Cardiac muscle cell (in vitro differentiated cells and primary cell): ENCODE results near the gene ANKRD28. TPM values are rescaled to one million over a fixed set of nuclear protein-coding genes. Genes with fewer than 3 reads are reported as not detected.
"Not testable (repeated sequence)": the region's sequence is repeated elsewhere in the genome, so short reads cannot be mapped to it uniquely, and the experiment has no call there.

Experiments
- DNase-seq, 2 donors: peaks; one replicate each; pipeline versions ENCODE4 v3.0.0 to v3.0.0-alpha.2; 2010 to 2017; ENCODE audit warnings: low read depth in 1 of 2, low spot score in 1 of 2
- H3K27ac ChIP-seq: fragments of 200-600 bp; sonication (generic); 2 replicates; pipeline ENCODE4 v1.5.1; 2016
- H3K27me3 ChIP-seq: fragments of 200-600 bp; sonication (generic); 2 replicates; pipeline ENCODE4 v1.6.0; 2016; ENCODE audit warnings: control low read depth
- H3K36me3 ChIP-seq: fragments of 200-600 bp; sonication (generic); 2 replicates; pipeline ENCODE4 v1.5.1; 2016; ENCODE audit warnings: control low read depth
- H3K4me1 ChIP-seq: fragments of 200-600 bp; sonication (generic); 2 replicates; pipeline ENCODE4 v1.8.1; 2017; ENCODE audit warnings: low read depth, mild to moderate bottlenecking, mixed run types
- H3K4me3 ChIP-seq: fragments of 200-600 bp; sonication (generic); 2 replicates; pipeline ENCODE4 v1.5.1; 2016; ENCODE audit warnings: mild to moderate bottlenecking
- H3K9me3 ChIP-seq: fragments of 200-600 bp; sonication (generic); 2 replicates; pipeline ENCODE4 v1.5.1; 2017; ENCODE audit warnings: low read depth, mild to moderate bottlenecking, control low read depth
- polyA plus RNA-seq: library from polyadenylated mRNA; unstranded; fragments of >200 nt; fragmentation: Nextera tagmentation; extraction: Ambion mirVana; gene quantifications from 2 replicates; pipeline ENCODE4 v1.2.1, GENCODE V29; 2016
- total RNA-seq: library from RNA; depleted of rRNA; stranded (reverse); fragments of >200 nt; gene quantifications from 2 replicates; pipeline ENCODE4 v1.2.3, GENCODE V29; 2016
- TF ChIP-seq, protein P1 (sequence below): IDR thresholded peaks from 2 replicates; pipeline ENCODE4 v1.5.1; 2012; ENCODE audit warnings: low read depth, mild to moderate bottlenecking, low read length

The ANKRD28 gene
- total and polyA plus RNA-seq, 2 experiments from 2014 or later = 9.7 to 20.8 TPM

DNA sequence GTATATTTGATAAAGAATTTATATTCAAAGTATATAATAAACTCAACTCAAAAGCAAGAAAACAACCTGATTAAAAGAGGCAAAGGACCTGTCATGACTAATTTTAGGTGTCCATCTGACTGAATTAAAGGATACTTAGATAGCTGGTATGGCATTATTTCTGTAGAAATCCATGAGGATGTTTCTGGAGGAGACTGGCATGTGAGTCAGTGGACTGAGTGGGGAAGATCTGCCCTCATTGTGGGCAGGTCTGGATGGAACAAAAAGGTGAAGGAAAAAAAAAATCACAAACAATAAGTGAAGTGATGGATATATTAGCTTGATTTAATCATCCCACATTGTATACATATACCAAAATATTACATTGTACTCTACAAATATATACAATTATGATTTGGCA is 16.6 kb downstream of the ANKRD28 start:
- H3K4me1 ChIP-seq = no peaks in the 10 kb centered on the region
- H3K27ac ChIP-seq = no peak overlapping the region
- H3K27me3 ChIP-seq = no peaks in the 10 kb centered on the region
- H3K4me3 ChIP-seq = no peak overlapping the region
- no peaks in the 10 kb centered on the region for H3K36me3 ChIP-seq
- TF ChIP-seq, protein P1, sequence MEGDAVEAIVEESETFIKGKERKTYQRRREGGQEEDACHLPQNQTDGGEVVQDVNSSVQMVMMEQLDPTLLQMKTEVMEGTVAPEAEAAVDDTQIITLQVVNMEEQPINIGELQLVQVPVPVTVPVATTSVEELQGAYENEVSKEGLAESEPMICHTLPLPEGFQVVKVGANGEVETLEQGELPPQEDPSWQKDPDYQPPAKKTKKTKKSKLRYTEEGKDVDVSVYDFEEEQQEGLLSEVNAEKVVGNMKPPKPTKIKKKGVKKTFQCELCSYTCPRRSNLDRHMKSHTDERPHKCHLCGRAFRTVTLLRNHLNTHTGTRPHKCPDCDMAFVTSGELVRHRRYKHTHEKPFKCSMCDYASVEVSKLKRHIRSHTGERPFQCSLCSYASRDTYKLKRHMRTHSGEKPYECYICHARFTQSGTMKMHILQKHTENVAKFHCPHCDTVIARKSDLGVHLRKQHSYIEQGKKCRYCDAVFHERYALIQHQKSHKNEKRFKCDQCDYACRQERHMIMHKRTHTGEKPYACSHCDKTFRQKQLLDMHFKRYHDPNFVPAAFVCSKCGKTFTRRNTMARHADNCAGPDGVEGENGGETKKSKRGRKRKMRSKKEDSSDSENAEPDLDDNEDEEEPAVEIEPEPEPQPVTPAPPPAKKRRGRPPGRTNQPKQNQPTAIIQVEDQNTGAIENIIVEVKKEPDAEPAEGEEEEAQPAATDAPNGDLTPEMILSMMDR = no peak
- DNase-seq = no peak
- no peaks in the 10 kb centered on the region for H3K9me3 ChIP-seq

DNA sequence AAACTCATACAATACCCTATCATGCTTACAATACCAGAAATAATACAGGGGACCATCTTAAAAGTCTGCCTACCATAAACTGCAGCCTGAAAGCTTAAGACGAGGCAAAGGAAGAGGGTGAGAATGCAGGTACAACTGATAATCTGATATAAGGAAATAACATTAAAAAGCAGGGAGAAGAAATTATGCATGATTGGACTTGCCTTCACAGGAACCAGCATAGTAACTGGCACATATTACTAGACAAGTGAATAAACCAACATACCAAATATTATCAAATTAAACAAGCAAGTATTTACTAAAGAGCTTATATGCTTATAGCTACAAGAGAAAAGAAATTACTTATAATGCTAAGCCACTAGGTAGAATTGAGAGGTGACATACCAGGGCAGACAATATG is 18.7 kb downstream of the ANKRD28 start:
- Histone ChIP-seq H3K27me3 (no peaks in the 10 kb centered on the region), H3K9me3 (no peaks in the 10 kb centered on the region), H3K36me3 (no peaks in the 10 kb centered on the region), H3K4me3 (no peak overlapping the region), H3K4me1 (no peaks in the 10 kb centered on the region), H3K27ac (no peak overlapping the region)
- no peak for DNase-seq
- TF ChIP-seq, protein P1 = no peak

DNA sequence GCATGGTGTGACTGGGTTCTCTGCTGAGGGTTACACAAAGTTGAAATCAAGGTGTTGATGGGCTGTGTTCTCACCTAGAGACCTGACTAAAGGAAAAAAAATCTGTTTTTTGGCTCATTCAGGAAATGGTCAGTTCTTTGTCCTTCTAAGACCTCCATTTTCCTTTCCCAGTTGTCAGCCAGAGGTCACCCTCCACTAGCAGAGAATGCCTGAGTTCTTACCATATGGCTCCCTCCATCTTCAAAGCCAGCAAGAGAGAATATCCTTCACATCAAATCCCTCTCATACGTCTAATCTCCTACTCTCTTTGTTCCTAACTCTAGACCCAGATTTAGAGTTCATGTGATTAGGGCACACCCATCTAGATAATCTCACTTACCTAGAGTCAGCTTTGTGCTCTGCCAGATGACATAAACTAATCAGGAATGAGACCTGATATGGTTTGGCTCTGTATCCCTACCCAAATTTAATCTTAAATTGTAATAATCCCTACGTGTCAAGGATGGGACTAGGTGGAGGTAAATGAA is 19.4 kb downstream of the ANKRD28 start:
- no peaks in the 10 kb centered on the region for H3K4me1 ChIP-seq
- no peak for DNase-seq
- no peaks in the 10 kb centered on the region for H3K36me3 ChIP-seq
- no peaks in the 10 kb centered on the region for H3K9me3 ChIP-seq
- H3K4me3 ChIP-seq = no peak overlapping the region
- TF ChIP-seq, protein P1 = no peak
- no peaks in the 10 kb centered on the region for H3K27me3 ChIP-seq
- no peak overlapping the region for H3K27ac ChIP-seq

DNA sequence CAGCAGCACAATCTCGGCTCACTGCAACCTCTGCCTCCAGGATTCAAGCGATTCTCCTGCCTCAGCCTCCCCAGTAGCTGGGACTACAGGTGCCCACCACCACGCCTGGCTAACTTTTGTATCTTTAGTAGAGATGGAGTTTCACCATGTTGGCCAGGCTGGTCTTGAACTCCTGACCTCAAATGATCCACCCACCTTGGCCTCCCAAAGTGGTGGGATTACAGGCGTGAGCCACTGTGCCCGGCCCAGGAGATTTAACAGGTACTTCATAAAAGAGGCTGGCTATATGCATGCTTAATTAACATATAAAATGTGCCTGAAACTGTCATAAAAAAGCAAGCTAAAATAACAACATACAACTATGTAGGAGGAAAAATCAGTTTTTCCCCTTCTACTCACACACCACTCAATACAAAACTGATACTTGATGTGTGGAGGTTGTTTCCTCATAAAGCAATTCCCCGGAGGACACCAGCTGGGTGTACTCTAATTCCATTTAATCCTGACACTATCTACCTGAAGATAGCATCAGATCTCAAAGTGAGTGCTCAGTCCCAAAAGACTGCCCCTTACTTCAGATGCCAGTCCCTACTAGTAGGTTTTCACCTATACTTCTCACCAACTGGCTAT is 22.7 kb downstream of the ANKRD28 start:
- not testable (repeated sequence) for DNase-seq, H3K4me3 ChIP-seq, H3K36me3 ChIP-seq, H3K4me1 ChIP-seq, H3K27ac ChIP-seq, H3K9me3 ChIP-seq, H3K27me3 ChIP-seq

DNA sequence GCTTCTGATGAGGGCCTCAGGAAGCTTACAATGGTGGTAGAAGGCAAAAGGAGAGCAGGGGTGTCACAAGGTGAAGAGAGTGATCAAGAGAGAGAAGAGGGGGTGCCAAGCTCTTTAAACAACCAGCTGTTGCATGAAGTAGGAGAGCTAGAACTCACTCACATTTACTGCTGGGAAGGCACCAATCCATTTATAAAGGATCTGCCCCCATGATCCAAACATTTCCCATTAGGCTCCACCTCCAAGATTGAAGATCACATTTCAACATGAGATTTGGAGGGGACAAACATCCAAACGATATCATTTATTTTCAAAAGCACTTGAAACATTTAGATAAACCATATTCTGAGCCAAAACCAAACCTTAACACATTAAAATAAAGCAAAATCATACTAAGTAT is 26.3 kb downstream of the ANKRD28 start:
- TF ChIP-seq, protein P1 = no peak
- Histone ChIP-seq H3K27me3 (no peaks in the 10 kb centered on the region), H3K27ac (no peak overlapping the region), H3K4me3 (no peak overlapping the region), H3K36me3 (no peaks in the 10 kb centered on the region), H3K4me1 (peaks cover 4% of the 10 kb centered on the region), H3K9me3 (no peaks in the 10 kb centered on the region)
- no peak for DNase-seq

DNA sequence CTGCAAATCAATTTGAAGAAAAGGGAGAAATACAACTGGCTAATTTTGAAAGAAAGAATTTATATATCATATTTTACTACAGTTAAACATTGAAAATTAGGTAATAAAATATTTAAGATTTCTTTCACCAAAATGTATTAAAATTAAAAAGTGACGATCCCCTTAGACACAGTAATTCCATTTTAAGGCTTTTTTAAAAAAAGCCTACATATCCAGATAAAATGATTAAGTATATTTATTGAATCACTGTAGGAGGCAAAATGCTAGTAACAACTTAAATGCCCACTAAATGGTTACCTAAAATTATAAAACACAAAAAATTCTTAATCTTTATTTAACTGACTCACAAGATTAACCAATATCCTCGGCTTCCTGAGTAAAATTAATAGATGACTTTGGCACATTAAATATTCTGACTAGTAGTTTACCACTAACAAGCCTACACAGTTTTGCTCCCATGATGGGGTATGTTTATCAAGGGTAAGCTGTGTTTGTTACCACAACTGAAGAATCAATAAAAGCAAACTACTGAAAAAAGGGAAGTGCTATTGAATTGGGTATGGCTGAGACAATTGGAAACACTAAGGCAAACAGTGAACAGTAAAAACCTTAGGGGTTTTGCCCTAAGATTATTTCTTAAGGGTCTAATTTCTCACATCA is 28.4 kb downstream of the ANKRD28 start:
- H3K4me1 ChIP-seq = peaks cover 4% of the 10 kb centered on the region
- TF ChIP-seq, protein P1 = no peak
- no peak for DNase-seq
- no peaks in the 10 kb centered on the region for H3K27me3 ChIP-seq
- H3K4me3 ChIP-seq = no peak overlapping the region
- H3K9me3 ChIP-seq = no peaks in the 10 kb centered on the region
- H3K27ac ChIP-seq = no peak overlapping the region
- no peaks in the 10 kb centered on the region for H3K36me3 ChIP-seq
